GM12878 (cell line): ENCODE measurements around the gene XCR1. TPM values are rescaled to one million over a fixed set of nuclear protein-coding genes. Genes with fewer than 3 reads are reported as not detected.

Source experiments
- ATAC-seq: fragments of 200-7000 bp; cut with Tn5 transposase; 3 replicates; pipeline ENCODE4 v1.9.1; 2020; ENCODE audit warnings: mild to moderate bottlenecking, moderate library complexity
- BruUV-seq: library from RNA; stranded (reverse); fragments of 400-500 nt; replicated peaks from 2 replicates; lab custom pipeline; 2021; lab: Mats Ljungman, UMichigan
- CTCF ChIA-PET: fragments of 300-600 bp; sonication (Branson Sonifier 250); formaldehyde crosslinking; extraction: SDS; loops from one replicate; lab custom pipeline; 2021; ENCODE audit warnings: inconsistent platforms; lab: Yijun Ruan, JAX
- POLR2A ChIA-PET: fragments of 350-600 bp; formaldehyde crosslinking; extraction: SDS; loops from one replicate; lab custom pipeline; 2021; ENCODE audit warnings: inconsistent platforms; lab: Charles Lee
- RAD21 ChIA-PET: fragments of 300-600 bp; sonication (Branson Sonifier 250); formaldehyde crosslinking; loops from one replicate; lab custom pipeline; 2023; ENCODE audit warnings: antibody characterized with exemption; ENCODE audit not compliant: unreplicated experiment; lab: Charles Lee
- SMC1A ChIA-PET: fragments of 300-600 bp; sonication (Branson Sonifier 250); formaldehyde crosslinking; loops from one replicate; lab custom pipeline; 2023; ENCODE audit not compliant: unreplicated experiment, uncharacterized antibody; lab: Charles Lee
- DNase-seq: peaks from one replicate; pipeline ENCODE4 v3.0.0-alpha.2; 2011; ENCODE audit warnings: low read depth, low spot score
- FAIRE-seq: peaks from 3 replicates; lab custom pipeline; 2011; peaks lifted over from hg19 to GRCh38; lab: Jason Lieb, UNC
- H2AFZ ChIP-seq: 2 replicates; pipeline ENCODE4 v1.6.0; 2011; ENCODE audit warnings: low read depth, low read length, control low read depth; ENCODE audit not compliant: control insufficient read depth
- H3K27ac ChIP-seq: 2 replicates; pipeline ENCODE4 v1.5.1; 2011; ENCODE audit warnings: control low read depth; ENCODE audit not compliant: control insufficient read depth, insufficient read depth
- H3K27me3 ChIP-seq, 2 experiments: replicated peaks in 1 of 2; 2 replicates each; pipeline versions ENCODE4 v1.6.0 to v1.6.1; 2011; ENCODE audit warnings: low read length in 1 of 2; ENCODE audit not compliant: control insufficient read depth in 2 of 2, insufficient read depth in 2 of 2
- H3K36me3 ChIP-seq, 2 experiments: 2 replicates each; pipeline ENCODE4 v1.5.1; 2011; ENCODE audit warnings: low read length in 1 of 2; ENCODE audit not compliant: control insufficient read depth in 2 of 2, insufficient read depth in 2 of 2
- H3K4me1 ChIP-seq: 2 replicates; pipeline ENCODE4 v1.6.1; 2011; ENCODE audit warnings: mild to moderate bottlenecking, low read length, moderate library complexity, mixed read lengths; ENCODE audit not compliant: control insufficient read depth, insufficient read depth
- H3K4me2 ChIP-seq: 2 replicates; pipeline ENCODE4 v1.6.0; 2011; ENCODE audit warnings: control low read depth; ENCODE audit not compliant: control insufficient read depth, insufficient read depth
- H3K4me3 ChIP-seq: fragments of 200-600 bp; sonication (generic); 2 replicates; pipeline ENCODE4 v1.5.1; 2016
- H3K79me2 ChIP-seq: 2 replicates; pipeline ENCODE4 v1.6.0; 2011; ENCODE audit warnings: low read length; ENCODE audit not compliant: control insufficient read depth, insufficient read depth
- H3K9ac ChIP-seq: 2 replicates; pipeline ENCODE4 v1.8.0; 2011; ENCODE audit warnings: low read length, control low read depth, mixed read lengths; ENCODE audit not compliant: control insufficient read depth, insufficient read depth
- H3K9me3 ChIP-seq: replicated peaks from 3 replicates; pipeline ENCODE4 v1.5.1; 2011; ENCODE audit warnings: mild to moderate bottlenecking, low read length; ENCODE audit not compliant: control insufficient read depth, insufficient read depth
- H4K20me1 ChIP-seq: 2 replicates; pipeline ENCODE4 v1.6.0; 2011; ENCODE audit not compliant: control insufficient read depth, insufficient read depth
- ATF2 ChIP-seq: IDR thresholded peaks from 2 replicates; pipeline ENCODE4 v1.6.1; 2012; ENCODE audit warnings: low read length, inconsistent platforms
- CHD1 ChIP-seq: IDR thresholded peaks from 2 replicates; pipeline ENCODE4 v1.6.1; 2012; ENCODE audit warnings: low read depth, low read length, improper control_type of control experiment
- EP300 ChIP-seq, 2 experiments: fragments of 150-350 bp in 1 of 2; IDR thresholded peaks; 2 replicates each; pipeline ENCODE4 v1.6.1; 2011 to 2012; ENCODE audit warnings: low read depth in 2 of 2, low read length in 2 of 2, borderline replicate concordance in 1 of 2, improper control_type of control experiment in 1 of 2, inconsistent platforms in 1 of 2; ENCODE audit not compliant: control insufficient read depth in 1 of 2
- GATAD2B ChIP-seq: fragments of 450-650 bp; conservative IDR thresholded peaks from 2 replicates; pipeline ENCODE4 v1.6.1; 2017; ENCODE audit warnings: low read depth, mild to moderate bottlenecking, moderate library complexity
- HDAC6 ChIP-seq: fragments of 200-600 bp; sonication (generic); IDR thresholded peaks from one replicate; pipeline ENCODE4 v1.8.0; 2017; ENCODE audit warnings: antibody characterized with exemption; ENCODE audit not compliant: unreplicated experiment
- HDGF ChIP-seq: fragments of 450-650 bp; IDR thresholded peaks from 2 replicates; pipeline ENCODE4 v1.6.1; 2016; ENCODE audit warnings: antibody characterized with exemption
- IRF4 ChIP-seq: IDR thresholded peaks from 2 replicates; pipeline ENCODE4 v1.6.1; 2011; ENCODE audit warnings: low read depth, low read length
- JUNB ChIP-seq: IDR thresholded peaks from 2 replicates; pipeline ENCODE4 v1.6.1; 2016; ENCODE audit warnings: antibody characterized with exemption, mild to moderate bottlenecking
- JUND ChIP-seq: IDR thresholded peaks from 2 replicates; pipeline ENCODE4 v1.6.1; 2012; ENCODE audit warnings: low read depth, mild to moderate bottlenecking, low read length, improper control_type of control experiment, moderate library complexity
- MLLT1 ChIP-seq: fragments of 450-650 bp; IDR thresholded peaks from 2 replicates; pipeline ENCODE4 v1.6.1; 2016; ENCODE audit warnings: mild to moderate bottlenecking
- MXI1 ChIP-seq: fragments of 150-350 bp; IDR thresholded peaks from 2 replicates; pipeline ENCODE4 v1.6.1; 2011; ENCODE audit warnings: low read depth, mild to moderate bottlenecking, inconsistent platforms, low read length, improper control_type of control experiment
- RAD21 ChIP-seq: IDR thresholded peaks from 2 replicates; pipeline ENCODE4 v1.6.1; 2011; ENCODE audit warnings: mild to moderate bottlenecking, low read depth, low read length, moderate library complexity; ENCODE audit not compliant: insufficient read depth
- RUNX3 ChIP-seq: IDR thresholded peaks from 2 replicates; pipeline ENCODE4 v1.6.1; 2012; ENCODE audit warnings: low read length, inconsistent platforms
- TBL1XR1 ChIP-seq: IDR thresholded peaks from 2 replicates; pipeline ENCODE4 v1.6.1; 2012; ENCODE audit warnings: low read depth, low read length, improper control_type of control experiment
- USF2 ChIP-seq: IDR thresholded peaks from 2 replicates; pipeline ENCODE4 v1.6.1; 2011; ENCODE audit warnings: low read depth, low read length, improper control_type of control experiment, borderline replicate concordance
- WGBS: methylation state at CpG from one replicate; pipeline ENCODE4 v1.1.6; 2016; ENCODE audit warnings: low lambda C conversion rate; ENCODE audit not compliant: insufficient replicate concordance, insufficient coverage; ENCODE audit errors: missing lambda C conversion rate; 5-methylcytosine and 5-hydroxymethylcytosine counted together
- in situ Hi-C: fragments of 300-500 bp; cut with MboI; formaldehyde crosslinking; loops from 9 replicates; pipeline ENCODE4 v1.14.3; 2018; ENCODE audit warnings: mixed read lengths
- intact Hi-C: fragments of 100-400 bp; cut with micrococcal nuclease; formaldehyde crosslinking; loops from one replicate; pipeline ENCODE4 v1.14.2; 2022; ENCODE audit not compliant: unreplicated experiment
- polyA plus RNA-seq, 11 experiments: library from polyadenylated mRNA; depleted of rRNA in 4 of 11; unstranded in 6 of 11; stranded (reverse) in 5 of 11; fragments of >200 nt; fragmentation: Nextera tagmentation in 4 of 11; fragmentation: Illumina TruSeq in 1 of 11; extraction: Ambion mirVana in 4 of 11; extraction: Trizol in 1 of 11; gene quantifications; 1 replicate in 1 of 11; 2 replicates in 10 of 11; pipeline versions ENCODE4 v1.2.1 to v1.2.3, GENCODE V29; 2011 to 2016; ENCODE audit warnings: inconsistent platforms in 2 of 11, missing spikeins in 2 of 11, low read depth in 1 of 11
- total RNA-seq, 4 experiments: library from RNA; depleted of rRNA in 3 of 4; stranded (reverse); fragments of >200 nt in 3 of 4; fragmentation: Illumina TruSeq in 1 of 4; extraction: Trizol in 1 of 4; gene quantifications; 2 replicates each; pipeline versions ENCODE4 v1.2.1 to v1.2.3, GENCODE V29; 2013 to 2021
- TF ChIP-seq, protein P1 (sequence below): IDR thresholded peaks from 2 replicates; pipeline ENCODE4 v1.6.1; 2012; ENCODE audit warnings: improper control_type of control experiment, low read depth, low read length; ENCODE audit not compliant: insufficient replicate concordance

The XCR1 gene
- total and polyA plus RNA-seq, 10 of the 15 experiments (the other 5 are each of a cell fraction or from before 2014, with no cell fraction given) = 0.02 to 0.29 (median 0.13) TPM; not detected in 2

- no peaks in the 10 kb centered on the region for H3K27me3 ChIP-seq
- POLR2A ChIA-PET = no interaction called here
- FAIRE-seq = no peak
- no peak overlapping the region for H3K27ac ChIP-seq
- WGBS = 65% methylated on average over 4 of the region's 4 CpGs
- RAD21 ChIA-PET = interaction anchor here (0.6 to 2.5 kb wide), 3 partner anchors 26 to 116 kb away, joined by 3 to 10 read pairs (median 3); no protein-coding TSS in a partner anchor
- no peaks in the 10 kb centered on the region for H3K79me2 ChIP-seq
- no peak for ATAC-seq
- peaks cover 12% of the 10 kb centered on the region for H3K9me3 ChIP-seq
- DNase-seq = no peak
- no peaks in the 10 kb centered on the region for H4K20me1 ChIP-seq
- H3K4me1 ChIP-seq = peaks cover 19% of the 10 kb centered on the region
- no peak overlapping the region for H2AFZ ChIP-seq
- SMC1A ChIA-PET = interaction anchor here (0.7 to 1.1 kb wide), 7 partner anchors 9 to 73 kb away, joined by 3 read pairs; no protein-coding TSS in a partner anchor
- CTCF ChIA-PET = interaction anchor here (0.7 to 1.4 kb wide), 3 partner anchors 51 to 102 kb away, joined by 3 to 4 read pairs (median 3); no protein-coding TSS in a partner anchor
- no peaks in the 10 kb centered on the region for H3K36me3 ChIP-seq
- H3K4me2 ChIP-seq = no peak overlapping the region
- intact Hi-C loops (no loop called here), in situ Hi-C loops (no loop called here)
- no TSS peak for BruUV-seq
- H3K4me3 ChIP-seq = no peak overlapping the region
- H3K9ac ChIP-seq = no peak overlapping the region
- TF ChIP-seq MXI1 (no peak), HDGF (no peak), RUNX3 (no peak), JUND (no peak), ATF2 (no peak), IRF4 (no peak), JUNB (no peak), TBL1XR1 (no peak), CHD1 (no peak), HDAC6 (no peak), USF2 (no peak), MLLT1 (no peak), EP300 (IDR thresholded peaks at IDR 0.05; ENCODE audit: borderline replicate concordance in 1 of 2, control insufficient read depth in 1 of 2, low read depth in 2 of 2, low read length in 2 of 2) (no peak), RAD21 (no peak), GATAD2B (no peak)
- TF ChIP-seq, protein P1, sequence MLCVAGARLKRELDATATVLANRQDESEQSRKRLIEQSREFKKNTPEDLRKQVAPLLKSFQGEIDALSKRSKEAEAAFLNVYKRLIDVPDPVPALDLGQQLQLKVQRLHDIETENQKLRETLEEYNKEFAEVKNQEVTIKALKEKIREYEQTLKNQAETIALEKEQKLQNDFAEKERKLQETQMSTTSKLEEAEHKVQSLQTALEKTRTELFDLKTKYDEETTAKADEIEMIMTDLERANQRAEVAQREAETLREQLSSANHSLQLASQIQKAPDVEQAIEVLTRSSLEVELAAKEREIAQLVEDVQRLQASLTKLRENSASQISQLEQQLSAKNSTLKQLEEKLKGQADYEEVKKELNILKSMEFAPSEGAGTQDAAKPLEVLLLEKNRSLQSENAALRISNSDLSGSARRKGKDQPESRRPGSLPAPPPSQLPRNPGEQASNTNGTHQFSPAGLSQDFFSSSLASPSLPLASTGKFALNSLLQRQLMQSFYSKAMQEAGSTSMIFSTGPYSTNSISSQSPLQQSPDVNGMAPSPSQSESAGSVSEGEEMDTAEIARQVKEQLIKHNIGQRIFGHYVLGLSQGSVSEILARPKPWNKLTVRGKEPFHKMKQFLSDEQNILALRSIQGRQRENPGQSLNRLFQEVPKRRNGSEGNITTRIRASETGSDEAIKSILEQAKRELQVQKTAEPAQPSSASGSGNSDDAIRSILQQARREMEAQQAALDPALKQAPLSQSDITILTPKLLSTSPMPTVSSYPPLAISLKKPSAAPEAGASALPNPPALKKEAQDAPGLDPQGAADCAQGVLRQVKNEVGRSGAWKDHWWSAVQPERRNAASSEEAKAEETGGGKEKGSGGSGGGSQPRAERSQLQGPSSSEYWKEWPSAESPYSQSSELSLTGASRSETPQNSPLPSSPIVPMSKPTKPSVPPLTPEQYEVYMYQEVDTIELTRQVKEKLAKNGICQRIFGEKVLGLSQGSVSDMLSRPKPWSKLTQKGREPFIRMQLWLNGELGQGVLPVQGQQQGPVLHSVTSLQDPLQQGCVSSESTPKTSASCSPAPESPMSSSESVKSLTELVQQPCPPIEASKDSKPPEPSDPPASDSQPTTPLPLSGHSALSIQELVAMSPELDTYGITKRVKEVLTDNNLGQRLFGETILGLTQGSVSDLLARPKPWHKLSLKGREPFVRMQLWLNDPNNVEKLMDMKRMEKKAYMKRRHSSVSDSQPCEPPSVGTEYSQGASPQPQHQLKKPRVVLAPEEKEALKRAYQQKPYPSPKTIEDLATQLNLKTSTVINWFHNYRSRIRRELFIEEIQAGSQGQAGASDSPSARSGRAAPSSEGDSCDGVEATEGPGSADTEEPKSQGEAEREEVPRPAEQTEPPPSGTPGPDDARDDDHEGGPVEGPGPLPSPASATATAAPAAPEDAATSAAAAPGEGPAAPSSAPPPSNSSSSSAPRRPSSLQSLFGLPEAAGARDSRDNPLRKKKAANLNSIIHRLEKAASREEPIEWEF = no peak
Observed at GRCh38 chr3:46031269-46031668, 4.0 kb upstream of the XCR1 start.
